Measurements from ENCODE around the gene RAB22A. TPM values are rescaled to one million over a fixed set of nuclear protein-coding genes. Genes with fewer than 3 reads are reported as not detected.
A peak's percentile ranks its signal among the peaks of the same experiment; 100 is the strongest.

The RAB22A gene
- total RNA-seq, 1 donor from 2014 or later, result 21.3 TPM

DNA sequence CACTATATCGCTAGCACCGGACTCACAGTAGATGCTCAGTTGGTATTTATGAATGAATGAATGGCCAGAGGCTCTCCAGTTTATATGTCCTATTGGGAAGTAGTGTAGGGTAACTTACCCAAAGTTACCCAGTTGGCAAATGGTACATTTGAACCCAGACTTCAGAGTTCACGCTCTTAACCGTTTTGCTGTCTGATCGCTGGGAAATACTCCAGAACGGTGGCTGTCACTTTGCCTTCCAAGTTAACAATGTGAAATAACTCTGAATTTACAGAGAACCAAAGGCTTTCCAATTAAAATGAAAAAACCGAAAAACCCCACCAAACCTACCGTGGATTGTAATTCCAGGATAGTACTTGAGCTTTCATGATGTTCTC is 81.1 kb downstream of the RAB22A start:
- TF ChIP-seq CTCF (IDR thresholded peaks at IDR 0.05), result no peak
- no peak for DNase-seq (ENCODE audit: extremely low spot score, unreplicated experiment)
- Mint-ChIP-seq H3K27me3 (ENCODE audit: unreplicated experiment) (no peaks in the 10 kb centered on the region), H3K4me1 (ENCODE audit: unreplicated experiment) (peaks cover 42% of the 10 kb centered on the region), H3K4me3 (ENCODE audit: unreplicated experiment) (peak overlapping the region; percentile 88), H3K27ac (ENCODE audit: unreplicated experiment) (peak overlapping the region; percentile 93), H3K36me3 (ENCODE audit: unreplicated experiment) (peaks cover 3% of the 10 kb centered on the region), H3K9me3 (ENCODE audit: unreplicated experiment) (peaks cover 4% of the 10 kb centered on the region)

GRCh38 chr20:58392286-58392685 is 82.8 kb downstream of the RAB22A start:
- Mint-ChIP-seq H3K27me3 (ENCODE audit: unreplicated experiment) (no peaks in the 10 kb centered on the region), H3K27ac (ENCODE audit: unreplicated experiment) (peak overlapping the region; percentile 15), H3K4me1 (ENCODE audit: unreplicated experiment) (peaks cover 46% of the 10 kb centered on the region), H3K36me3 (ENCODE audit: unreplicated experiment) (peaks cover 3% of the 10 kb centered on the region), H3K9me3 (ENCODE audit: unreplicated experiment) (peaks cover 4% of the 10 kb centered on the region), H3K4me3 (ENCODE audit: unreplicated experiment) (no peak overlapping the region)
- TF ChIP-seq CTCF (IDR thresholded peaks at IDR 0.05), result no peak
- DNase-seq (ENCODE audit: extremely low spot score, unreplicated experiment), result no peak

DNA sequence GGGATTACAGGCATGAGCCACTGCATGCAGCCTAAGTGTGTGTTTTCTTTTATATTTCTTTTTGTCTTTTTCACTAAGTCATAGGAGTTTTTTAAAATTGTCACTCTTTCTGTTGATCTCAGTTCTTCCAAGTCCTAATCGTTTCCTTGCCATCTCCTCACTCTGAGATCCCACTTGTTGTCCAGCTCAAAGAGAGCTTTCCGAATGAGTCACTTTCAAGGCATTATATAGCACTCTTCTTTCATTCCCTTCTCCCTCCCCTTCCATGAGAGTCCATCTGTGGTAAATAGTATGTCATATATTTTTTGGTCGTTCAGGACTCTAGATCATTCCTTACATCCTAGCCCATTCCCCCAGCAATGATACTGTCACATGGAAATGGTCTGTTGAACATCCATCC is 83.8 kb downstream of the RAB22A start:
- no peaks in the 10 kb centered on the region for H3K9me3 Mint-ChIP-seq (ENCODE audit: unreplicated experiment)
- peak overlapping the region; percentile 5 for H3K27ac Mint-ChIP-seq (ENCODE audit: unreplicated experiment)
- no peaks in the 10 kb centered on the region for H3K27me3 Mint-ChIP-seq (ENCODE audit: unreplicated experiment)
- no peak for DNase-seq (ENCODE audit: extremely low spot score, unreplicated experiment)
- TF ChIP-seq CTCF (IDR thresholded peaks at IDR 0.05), result no peak
- H3K4me3 Mint-ChIP-seq (ENCODE audit: unreplicated experiment), result no peak overlapping the region
- peaks cover 46% of the 10 kb centered on the region for H3K4me1 Mint-ChIP-seq (ENCODE audit: unreplicated experiment)
- peaks cover 3% of the 10 kb centered on the region for H3K36me3 Mint-ChIP-seq (ENCODE audit: unreplicated experiment)

GRCh38 chr20:58394801-58395200 is 85.3 kb downstream of the RAB22A start:
- DNase-seq (ENCODE audit: extremely low spot score, unreplicated experiment), result no peak
- Mint-ChIP-seq H3K27me3 (ENCODE audit: unreplicated experiment) (no peaks in the 10 kb centered on the region), H3K4me3 (ENCODE audit: unreplicated experiment) (no peak overlapping the region), H3K27ac (ENCODE audit: unreplicated experiment) (no peak overlapping the region), H3K9me3 (ENCODE audit: unreplicated experiment) (no peaks in the 10 kb centered on the region), H3K4me1 (ENCODE audit: unreplicated experiment) (peaks cover 46% of the 10 kb centered on the region), H3K36me3 (ENCODE audit: unreplicated experiment) (peaks cover 3% of the 10 kb centered on the region)
- TF ChIP-seq CTCF (IDR thresholded peaks at IDR 0.05), result no peak

GRCh38 chr20:58395604-58396003 is 86.1 kb downstream of the RAB22A start:
- no peak overlapping the region for H3K27ac Mint-ChIP-seq (ENCODE audit: unreplicated experiment)
- H3K27me3 Mint-ChIP-seq (ENCODE audit: unreplicated experiment), result no peaks in the 10 kb centered on the region
- no peaks in the 10 kb centered on the region for H3K36me3 Mint-ChIP-seq (ENCODE audit: unreplicated experiment)
- TF ChIP-seq CTCF (IDR thresholded peaks at IDR 0.05), result no peak
- peaks cover 42% of the 10 kb centered on the region for H3K4me1 Mint-ChIP-seq (ENCODE audit: unreplicated experiment)
- no peak for DNase-seq (ENCODE audit: extremely low spot score, unreplicated experiment)
- H3K9me3 Mint-ChIP-seq (ENCODE audit: unreplicated experiment), result no peaks in the 10 kb centered on the region
- H3K4me3 Mint-ChIP-seq (ENCODE audit: unreplicated experiment), result no peak overlapping the region
